Adrenal gland (tissue), 5 donors: Measurements from ENCODE around the gene IER5.

ENCODE experiments used
- CTCF ChIP-seq, 6 experiments: fragments of 450-650 bp in 4 of 6; fragments of 200-600 bp in 2 of 6; sonication (generic) in 1 of 6; IDR thresholded peaks; 1 replicate in 5 of 6; 2 replicates in 1 of 6; pipeline versions ENCODE4 v1.5.1 to v1.8.0; 2016 to 2021; ENCODE audit warnings: antibody characterized with exemption in 6 of 6, mild to moderate bottlenecking in 2 of 6, moderate library complexity in 1 of 6
- POLR2A ChIP-seq, 2 donors: fragments of 450-650 bp; IDR thresholded peaks; one replicate each; pipeline ENCODE4 v1.6.1; 2017; ENCODE audit warnings: antibody characterized with exemption in 2 of 2, mild to moderate bottlenecking in 2 of 2, moderate library complexity in 1 of 2
- donor health status: DM: no; HTN: no; CAD: no.

- TF ChIP-seq CTCF (IDR thresholded peaks at IDR 0.05) (peak in 5 of 6 experiments; percentile 21 to 40 (median 24)), POLR2A (IDR thresholded peaks at IDR 0.05) (no peak)
These were observed 46.9 kb downstream of the IER5 start for GRCh38 chr1:181135437-181135731.
